T-helper 22 cell (primary cell): ENCODE results near the gene KLC4.
"Not testable (repeated sequence)": the region's sequence is repeated elsewhere in the genome, so short reads cannot be mapped to it uniquely, and the experiment has no call there.

ENCODE experiments used
- DNase-seq: peaks from one replicate; pipeline ENCODE4 v3.0.0-alpha.2; 2020; ENCODE audit warnings: low read depth

Gene KLC4

GRCh38 chr6:43070028-43070632, 10.7 kb downstream of the KLC4 start:
- no peak for DNase-seq

GRCh38 chr6:43074847-43075669, 15.6 kb downstream of the KLC4 start:
- no peak for DNase-seq

GRCh38 chr6:43075670-43076463, 16.4 kb downstream of the KLC4 start, which contains the start of gene PTK7:
PTK7 (plus strand) TSS chr6:43076314; CDS start chr6:43076489, 175 bp downstream.
- DNase-seq = no peak

- no peak for DNase-seq
Observed at GRCh38 chr6:43076464-43077332, 17.3 kb downstream of the KLC4 start.

GRCh38 chr6:43077333-43077809, 17.9 kb downstream of the KLC4 start:
- no peak for DNase-seq

- no peak for DNase-seq
Observed at GRCh38 chr6:43077981-43078511, 18.6 kb downstream of the KLC4 start.

- no peak for DNase-seq
Observed at GRCh38 chr6:43078691-43079090, 19.3 kb downstream of the KLC4 start.

GRCh38 chr6:43081043-43081442, 21.6 kb downstream of the KLC4 start:
- DNase-seq = no peak

- not testable (repeated sequence) for DNase-seq
Observed at GRCh38 chr6:43081922-43082321, 22.5 kb downstream of the KLC4 start.

- DNase-seq = no peak
Observed at GRCh38 chr6:43082806-43083655, 23.6 kb downstream of the KLC4 start.

- no peak for DNase-seq
Observed at GRCh38 chr6:43086022-43086658, 26.7 kb downstream of the KLC4 start.

GRCh38 chr6:43088654-43089056, 29.2 kb downstream of the KLC4 start:
- DNase-seq = no peak

- DNase-seq = no peak
Observed at GRCh38 chr6:43089467-43089866, 30.0 kb downstream of the KLC4 start.

- no peak for DNase-seq
Observed at GRCh38 chr6:43089874-43090558, 30.6 kb downstream of the KLC4 start.

- no peak for DNase-seq
Observed at GRCh38 chr6:43090559-43090956, 31.1 kb downstream of the KLC4 start.

- DNase-seq = no peak
Observed at GRCh38 chr6:43091020-43091419, 31.6 kb downstream of the KLC4 start.

GRCh38 chr6:43091436-43091991, 32.1 kb downstream of the KLC4 start:
- DNase-seq = no peak

GRCh38 chr6:43092635-43093034, 33.2 kb downstream of the KLC4 start:
- DNase-seq = no peak
